Mononuclear cell (primary cell): ENCODE data around the gene SYNDIG1. TPM values are rescaled to one million over a fixed set of nuclear protein-coding genes. Genes with fewer than 3 reads are reported as not detected.

ENCODE experiments used
- H3K27me3 ChIP-seq: 2 replicates; pipeline ENCODE4 v1.6.0; 2011; ENCODE audit warnings: low read length, control low read depth; ENCODE audit not compliant: insufficient read depth
- H3K4me1 ChIP-seq: 2 replicates; pipeline ENCODE4 v1.5.1; 2011; ENCODE audit warnings: mild to moderate bottlenecking, low read length, control low read depth; ENCODE audit not compliant: insufficient read depth
- H3K4me3 ChIP-seq: 2 replicates; pipeline ENCODE4 v1.5.1; 2011; ENCODE audit warnings: mild to moderate bottlenecking, low read length, moderate library complexity
- H3K9me3 ChIP-seq: 2 replicates; pipeline ENCODE4 v1.5.1; 2011; ENCODE audit warnings: low read depth, mild to moderate bottlenecking, control low read depth, low read length
- total RNA-seq: library from RNA; depleted of rRNA; stranded (reverse); fragments of >200 nt; gene quantifications from one replicate; pipeline ENCODE4 v1.2.3, GENCODE V29; 2012

SYNDIG1 gene
- not detected for total RNA-seq

DNA sequence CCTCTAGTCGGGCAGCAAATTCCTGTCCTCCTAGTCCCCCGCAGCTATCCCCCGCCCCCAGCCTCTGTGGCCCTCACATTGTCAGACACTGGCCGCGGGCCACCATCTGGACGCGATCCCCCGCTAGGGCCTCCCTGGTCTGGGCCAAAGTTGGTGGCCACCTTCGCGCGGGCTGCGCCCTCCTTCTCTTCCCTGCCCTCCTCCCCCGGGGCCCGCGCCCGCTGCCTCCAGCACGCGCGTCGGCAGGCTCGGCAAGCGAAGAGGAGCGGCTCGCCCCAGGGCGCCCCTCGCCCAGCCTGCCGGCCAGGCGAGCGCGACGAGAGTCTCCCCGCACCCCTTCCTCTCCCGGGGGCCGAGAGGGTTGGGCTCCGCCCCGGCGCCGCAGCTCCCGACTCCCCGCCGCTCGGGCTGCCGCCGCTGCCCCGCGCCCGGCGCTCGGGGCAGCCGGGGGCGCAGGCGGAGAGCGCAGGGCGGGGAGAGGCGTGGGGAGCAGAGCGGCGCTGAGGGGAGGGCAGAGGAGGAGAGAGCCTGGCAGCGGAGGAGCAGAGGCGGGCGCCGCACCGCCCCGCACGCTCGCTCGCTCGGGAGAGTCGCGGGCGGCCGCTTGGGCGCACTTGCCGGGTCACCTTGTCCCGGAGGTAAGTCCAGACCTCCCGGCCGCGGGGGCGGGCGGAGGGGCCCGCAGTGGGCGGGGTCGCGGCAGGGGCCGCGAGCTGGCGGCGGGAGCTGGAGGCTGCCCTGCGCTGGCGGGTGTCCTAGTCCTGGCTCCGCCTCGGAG, at the start of gene SYNDIG1:
Gene SYNDIG1, plus strand, starts transcription at position 514 of the 778 bp plus-strand sequence. CDS start 73,469 bp downstream, outside the sequence.
- Histone ChIP-seq H3K27me3 (peaks cover 48% of the 10 kb centered on the region), H3K9me3 (no peaks in the 10 kb centered on the region), H3K4me3 (no peak within 1 kb of the TSS), H3K4me1 (no peaks in the 10 kb centered on the region)

DNA sequence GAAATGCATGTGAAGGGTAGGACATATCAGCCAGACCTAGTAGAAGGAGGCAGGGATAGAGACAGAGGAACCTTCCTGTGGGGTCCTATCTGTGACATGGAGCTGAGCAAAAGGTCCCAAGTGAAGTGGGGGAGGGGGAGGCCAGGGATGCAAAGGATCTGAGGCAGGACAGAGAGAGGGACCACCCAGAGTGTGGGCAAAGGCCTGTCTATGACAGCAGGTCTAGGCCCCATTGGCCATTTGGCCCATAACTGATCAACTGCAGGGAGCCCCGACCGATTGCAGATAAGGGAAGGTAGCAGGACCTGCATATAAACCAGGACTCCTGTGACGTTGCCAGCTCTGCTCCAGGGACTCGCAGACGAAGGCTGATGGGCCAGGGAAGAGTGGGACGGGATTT, 49.6 kb upstream of the SYNDIG1 start:
- Histone ChIP-seq H3K4me1 (no peaks in the 10 kb centered on the region), H3K27me3 (no peaks in the 10 kb centered on the region), H3K9me3 (no peaks in the 10 kb centered on the region), H3K4me3 (no peak overlapping the region)

GRCh38 chr20:24420567-24420966, 48.9 kb upstream of the SYNDIG1 start:
- H3K4me1 ChIP-seq: no peaks in the 10 kb centered on the region
- H3K27me3 ChIP-seq: no peaks in the 10 kb centered on the region
- no peaks in the 10 kb centered on the region for H3K9me3 ChIP-seq
- H3K4me3 ChIP-seq: no peak overlapping the region

DNA sequence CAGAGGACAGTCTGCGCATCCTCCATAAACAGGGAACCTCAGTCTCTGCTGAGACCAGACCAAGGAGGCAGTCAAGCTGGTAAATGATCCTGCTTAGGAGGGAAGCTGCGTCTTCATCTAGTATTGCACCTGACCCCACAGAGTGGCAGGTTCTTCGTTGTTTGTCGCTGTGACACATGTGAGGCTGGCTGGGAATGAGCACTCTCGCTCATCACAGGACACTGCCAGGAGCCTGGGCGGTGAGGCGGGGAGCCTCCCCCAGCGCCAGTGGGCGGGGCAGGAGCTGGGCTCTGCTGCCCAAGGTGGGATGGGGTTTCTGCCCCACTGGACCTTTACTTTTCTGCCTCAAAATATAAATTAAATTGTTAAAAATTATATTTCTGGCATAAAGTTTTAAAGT, 48.4 kb upstream of the SYNDIG1 start:
- H3K9me3 ChIP-seq: no peaks in the 10 kb centered on the region
- H3K27me3 ChIP-seq: no peaks in the 10 kb centered on the region
- no peak overlapping the region for H3K4me3 ChIP-seq
- no peaks in the 10 kb centered on the region for H3K4me1 ChIP-seq

GRCh38 chr20:24422091-24422760, 47.2 kb upstream of the SYNDIG1 start:
- Histone ChIP-seq H3K4me3 (no peak overlapping the region), H3K4me1 (no peaks in the 10 kb centered on the region), H3K27me3 (no peaks in the 10 kb centered on the region), H3K9me3 (no peaks in the 10 kb centered on the region)

DNA sequence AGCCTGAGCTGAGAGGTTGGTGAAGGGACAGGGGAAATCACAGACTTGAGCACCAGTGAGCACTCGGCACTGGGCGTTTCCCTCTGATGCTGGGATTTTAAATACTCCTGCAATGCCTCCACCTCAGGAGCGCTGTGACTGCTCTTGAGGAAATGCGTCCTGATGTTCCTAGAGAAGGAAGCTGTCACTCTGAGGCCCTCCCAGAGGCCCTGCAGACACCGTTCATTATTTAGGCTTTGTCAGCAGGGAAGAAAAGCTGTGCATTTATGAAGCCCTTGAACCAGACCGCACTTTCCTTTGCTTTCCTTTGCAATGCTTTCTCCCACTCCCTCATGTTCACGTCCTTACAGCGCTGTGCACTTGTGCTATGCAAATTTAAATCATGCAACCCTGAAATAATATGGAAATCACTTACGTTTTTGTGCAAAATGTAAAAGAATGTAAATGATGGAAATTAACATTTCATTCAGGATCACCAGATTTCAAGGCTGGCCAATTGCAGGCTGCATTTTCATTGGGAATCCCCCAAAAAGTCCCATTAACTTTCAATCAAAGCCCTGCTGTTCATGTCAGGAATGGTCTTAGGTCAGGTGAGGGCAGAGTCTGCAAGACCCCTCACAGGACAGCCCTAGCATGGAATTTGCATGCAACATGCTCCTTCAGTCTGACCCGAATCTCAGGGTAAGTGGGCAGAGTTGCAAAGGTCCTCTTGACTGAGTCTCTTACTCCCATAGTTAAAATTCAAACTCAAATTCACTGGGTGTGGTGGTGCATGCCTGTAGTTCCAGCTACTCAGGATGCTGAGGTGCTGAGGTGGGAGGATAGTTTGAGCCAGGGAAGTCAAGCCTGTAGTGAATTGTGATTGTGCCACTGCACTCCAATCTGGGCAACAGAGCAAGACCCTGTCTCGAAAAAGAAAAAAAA, 45.8 kb upstream of the SYNDIG1 start:
- peaks cover 4% of the 10 kb centered on the region for H3K9me3 ChIP-seq
- no peaks in the 10 kb centered on the region for H3K27me3 ChIP-seq
- H3K4me1 ChIP-seq: no peaks in the 10 kb centered on the region
- H3K4me3 ChIP-seq: no peak overlapping the region

- H3K4me1 ChIP-seq: no peaks in the 10 kb centered on the region
Observed at GRCh38 chr20:24425523-24426135, 43.8 kb upstream of the SYNDIG1 start.

GRCh38 chr20:24431279-24432045, 38.0 kb upstream of the SYNDIG1 start:
- Histone ChIP-seq H3K4me3 (no peak overlapping the region), H3K27me3 (no peaks in the 10 kb centered on the region), H3K4me1 (no peaks in the 10 kb centered on the region), H3K9me3 (peaks cover 4% of the 10 kb centered on the region)

More at GRCh38 chr20:24425523-24426135, 43.8 kb upstream of the SYNDIG1 start:
- no peaks in the 10 kb centered on the region for H3K27me3 ChIP-seq
- H3K9me3 ChIP-seq: peaks cover 4% of the 10 kb centered on the region
- no peak overlapping the region for H3K4me3 ChIP-seq

DNA sequence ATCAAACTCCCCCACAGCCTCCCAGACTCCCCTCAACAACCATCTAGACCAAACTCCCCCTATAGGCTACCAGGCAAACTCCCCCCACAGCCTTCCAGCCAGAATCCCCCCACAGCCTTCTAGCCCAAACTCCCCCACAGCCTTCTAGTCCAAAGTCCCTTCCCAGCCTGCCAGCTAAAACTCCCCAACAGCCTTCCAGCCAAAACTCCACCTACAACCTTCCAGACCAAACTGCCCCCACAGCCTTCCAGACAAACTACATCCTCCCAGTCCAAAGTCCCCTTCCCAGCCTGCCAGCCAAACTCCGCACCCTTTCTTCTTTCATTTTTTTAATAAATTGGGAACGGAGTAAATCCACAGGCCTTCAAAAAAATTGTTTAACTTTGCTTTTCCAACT, 37.4 kb upstream of the SYNDIG1 start:
- Histone ChIP-seq H3K27me3 (no peaks in the 10 kb centered on the region), H3K9me3 (peaks cover 4% of the 10 kb centered on the region), H3K4me1 (no peaks in the 10 kb centered on the region), H3K4me3 (no peak overlapping the region)

DNA sequence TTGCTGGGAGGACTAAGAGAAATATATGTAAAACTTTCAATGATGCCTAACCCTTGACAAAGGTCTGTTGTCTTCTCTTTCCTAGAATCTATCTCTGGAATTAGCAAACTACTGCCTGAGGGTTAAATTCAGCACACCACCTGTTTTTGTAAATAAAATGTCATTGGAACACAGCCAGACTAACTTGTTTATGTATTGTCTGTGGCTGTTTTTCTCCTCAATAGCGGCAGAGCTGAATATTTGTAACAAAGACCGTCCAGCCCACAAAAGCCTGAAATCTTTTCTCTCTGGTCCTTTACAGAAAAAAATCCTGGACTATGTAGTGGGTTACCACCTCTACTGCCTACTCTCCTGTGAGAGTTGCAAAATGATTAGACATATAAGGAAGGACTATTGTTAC, 33.3 kb upstream of the SYNDIG1 start:
- no peak overlapping the region for H3K4me3 ChIP-seq
- no peaks in the 10 kb centered on the region for H3K9me3 ChIP-seq
- no peaks in the 10 kb centered on the region for H3K27me3 ChIP-seq
- H3K4me1 ChIP-seq: no peaks in the 10 kb centered on the region

- Histone ChIP-seq H3K4me1 (no peaks in the 10 kb centered on the region), H3K27me3 (no peaks in the 10 kb centered on the region), H3K4me3 (no peak overlapping the region), H3K9me3 (no peaks in the 10 kb centered on the region)
Observed at GRCh38 chr20:24437196-24438082, 32.0 kb upstream of the SYNDIG1 start.

- no peaks in the 10 kb centered on the region for H3K9me3 ChIP-seq
- no peak overlapping the region for H3K4me3 ChIP-seq
- no peaks in the 10 kb centered on the region for H3K27me3 ChIP-seq
- no peaks in the 10 kb centered on the region for H3K4me1 ChIP-seq
Observed at GRCh38 chr20:24438331-24438730, 31.1 kb upstream of the SYNDIG1 start.

DNA sequence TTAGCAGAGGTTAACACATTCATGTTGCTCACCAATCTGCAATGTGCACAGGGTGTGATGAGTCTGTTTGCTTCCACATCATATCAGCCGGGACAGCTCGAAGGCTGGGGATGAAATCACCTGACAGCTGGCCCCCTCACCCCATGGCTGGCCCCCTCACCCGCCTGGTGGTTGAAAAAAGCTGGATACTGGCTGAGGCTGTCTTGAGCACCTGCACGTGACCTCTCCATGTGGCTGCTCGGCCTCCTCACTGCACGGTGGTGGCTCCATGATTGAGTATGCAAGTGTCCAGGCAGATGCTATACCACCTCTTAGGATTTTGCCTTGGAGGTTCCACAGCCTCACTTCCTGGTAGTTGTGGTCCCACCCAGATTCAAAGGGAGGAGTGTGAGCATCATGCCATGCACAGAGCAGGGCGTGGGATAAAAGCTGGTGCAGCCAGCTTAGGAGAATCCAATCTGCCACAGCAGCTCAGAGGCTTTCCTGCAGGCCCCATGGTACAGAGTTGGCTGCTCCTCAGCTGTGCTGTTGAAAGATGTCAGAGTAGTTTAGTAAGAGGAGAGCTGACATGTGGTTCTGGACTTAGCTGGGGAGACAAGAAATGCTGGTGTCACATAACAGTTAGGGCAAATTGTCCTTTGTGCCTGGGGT, 29.6 kb upstream of the SYNDIG1 start:
- no peaks in the 10 kb centered on the region for H3K27me3 ChIP-seq
- H3K4me3 ChIP-seq: no peak overlapping the region
- H3K9me3 ChIP-seq: no peaks in the 10 kb centered on the region
- no peaks in the 10 kb centered on the region for H3K4me1 ChIP-seq
